GM06990 (cell line): Measurements from ENCODE around the gene LHB.

ENCODE experiments used
- DNase-seq: peaks from one replicate; pipeline ENCODE4 v3.0.0-alpha.2; 2011; ENCODE audit not compliant: insufficient read length; ENCODE audit errors: extremely low read depth
- H3K27me3 ChIP-seq: replicated peaks from 2 replicates; pipeline ENCODE4 v1.6.0; 2011; ENCODE audit warnings: low read length; ENCODE audit not compliant: control insufficient read depth, insufficient read depth
- H3K36me3 ChIP-seq: 2 replicates; pipeline ENCODE4 v1.5.1; 2011; ENCODE audit warnings: low read length; ENCODE audit not compliant: control insufficient read depth, insufficient read depth
- H3K4me3 ChIP-seq: replicated peaks from 2 replicates; pipeline ENCODE4 v1.5.1; 2011; ENCODE audit warnings: low read depth, mild to moderate bottlenecking, control low read depth, low read length
- CTCF ChIP-seq: IDR thresholded peaks from 2 replicates; pipeline ENCODE4 v1.5.1; 2011; ENCODE audit warnings: low read length, control low read depth, mild to moderate bottlenecking, inconsistent platforms; ENCODE audit not compliant: insufficient read depth, poor library complexity, severe bottlenecking

Gene LHB

GRCh38 chr19:49017041-49017665 lies at the start of gene LHB:
TSS of gene LHB (minus strand) at chr19:49017091. CDS start at chr19:49017081, 10 bp downstream.
- TF ChIP-seq CTCF, result no peak
- peaks cover 9% of the 10 kb centered on the region for H3K36me3 ChIP-seq
- H3K4me3 ChIP-seq, result peak within 1 kb of the TSS; percentile 39
- DNase-seq, result no peak
- H3K27me3 ChIP-seq, result no peaks in the 10 kb centered on the region

GRCh38 chr19:49065905-49066512 lies 49.1 kb upstream of the LHB start:
- TF ChIP-seq CTCF, result no peak
- H3K27me3 ChIP-seq, result no peaks in the 10 kb centered on the region; the same call in 1 of the 2 replicates
- no peak for DNase-seq

GRCh38 chr19:49064768-49065611 lies 48.1 kb upstream of the LHB start, which contains the start of gene NTF4:
TSS of gene NTF4 (minus strand) at chr19:49064818. CDS start at chr19:49061997, 2,821 bp downstream.
- Histone ChIP-seq H3K36me3 (no peaks in the 10 kb centered on the region), H3K27me3 (no peaks in the 10 kb centered on the region; the same call in 1 of the 2 replicates), H3K4me3 (no peak within 1 kb of the TSS)
- TF ChIP-seq CTCF, result no peak
- no peak for DNase-seq

More at GRCh38 chr19:49065905-49066512, 49.1 kb upstream of the LHB start:
- Histone ChIP-seq H3K4me3 (no peak overlapping the region), H3K36me3 (no peaks in the 10 kb centered on the region)

- no peaks in the 10 kb centered on the region; the same call in 1 of the 2 replicates for H3K27me3 ChIP-seq
- TF ChIP-seq CTCF, result no peak
- H3K36me3 ChIP-seq, result no peaks in the 10 kb centered on the region
- no peak overlapping the region for H3K4me3 ChIP-seq
- no peak for DNase-seq
These were observed 47.2 kb upstream of the LHB start for GRCh38 chr19:49064029-49064629.

- DNase-seq, result peak; percentile 50
- Histone ChIP-seq H3K4me3 (no peak overlapping the region), H3K36me3 (no peaks in the 10 kb centered on the region), H3K27me3 (peaks cover 4% of the 10 kb centered on the region; the same call in 1 of the 2 replicates)
- TF ChIP-seq CTCF, result no peak
These were observed 44.6 kb upstream of the LHB start for GRCh38 chr19:49061445-49061844.
